NCI-H2107 treated with DMSO at 0.1 percent for 48 hours (cell line): ENCODE measurements around the gene TAF1C.
"Not testable (repeated sequence)": the region's sequence is repeated elsewhere in the genome, so short reads cannot be mapped to it uniquely, and the experiment has no call there.

Experiments
- DNase-seq: peaks from one replicate; lab custom pipeline; 2025; ENCODE audit not compliant: unreplicated experiment; lab: John Stamatoyannopoulos, UW

Gene TAF1C

DNA sequence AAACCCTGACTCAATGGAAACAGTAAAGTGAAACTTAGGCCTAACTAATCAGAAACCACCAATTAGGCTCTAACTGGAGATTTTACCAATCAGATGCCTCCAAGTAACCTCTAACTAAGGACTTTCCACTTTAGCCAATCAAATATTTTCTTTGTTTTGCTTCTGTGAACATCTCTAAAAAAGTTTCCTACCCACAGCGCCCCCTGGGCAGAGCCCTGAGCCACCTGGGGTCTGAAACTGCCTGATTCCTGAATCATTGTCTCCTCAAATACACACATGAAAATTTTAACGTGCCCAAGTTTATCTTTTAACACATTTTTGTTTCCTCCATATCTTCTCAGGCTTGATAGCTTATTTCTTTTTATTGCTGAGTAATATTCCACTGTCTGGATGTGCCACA, 23.1 kb upstream of the TAF1C start:
- no peak for DNase-seq

DNA sequence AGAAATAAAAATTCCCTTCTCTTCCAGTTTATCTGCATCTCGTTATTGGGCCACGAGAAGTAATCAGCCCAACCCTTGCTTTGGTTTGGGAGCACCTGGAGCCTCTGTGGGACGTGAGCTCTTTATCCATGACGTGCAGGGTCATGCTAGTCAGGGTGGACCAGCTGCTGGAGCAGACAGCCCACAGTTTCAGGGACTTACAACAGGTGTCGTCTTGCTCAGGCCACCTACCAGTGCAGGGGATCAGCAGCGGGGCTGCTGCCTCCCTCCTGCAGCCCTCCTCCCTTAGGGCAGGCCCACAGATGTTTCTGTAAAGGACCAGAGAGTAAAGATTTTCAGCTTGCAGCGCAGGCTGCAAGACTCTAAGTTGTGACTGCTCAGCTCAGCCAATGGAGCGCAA, 21.0 kb upstream of the TAF1C start:
- no peak for DNase-seq

GRCh38 chr16:84207251-84207650, 20.4 kb upstream of the TAF1C start:
- no peak for DNase-seq

- DNase-seq = no peak
Measured at GRCh38 chr16:84205976-84206691, 19.3 kb upstream of the TAF1C start.

DNA sequence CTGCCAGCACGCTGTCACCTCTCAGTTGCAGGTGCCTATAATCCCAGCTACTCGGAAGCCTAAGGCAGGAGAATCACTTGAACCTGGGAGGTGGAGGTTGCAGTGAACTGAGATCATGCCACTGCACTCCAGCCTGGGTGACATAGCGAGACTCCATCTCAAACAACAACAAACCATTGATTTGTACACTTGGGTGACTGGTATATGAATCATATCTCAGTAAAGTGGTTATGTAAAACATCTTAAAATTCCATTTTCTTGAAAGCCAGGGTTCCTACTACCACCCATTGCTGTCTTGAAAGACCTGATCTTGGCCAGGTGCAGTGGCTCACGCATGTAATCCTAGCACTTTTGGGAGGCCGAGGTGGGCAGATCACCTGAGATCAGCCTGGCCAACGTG, 18.3 kb upstream of the TAF1C start:
- DNase-seq = not testable (repeated sequence)

- DNase-seq = not testable (repeated sequence)
Measured at GRCh38 chr16:84204551-84204950, 17.7 kb upstream of the TAF1C start.

DNA sequence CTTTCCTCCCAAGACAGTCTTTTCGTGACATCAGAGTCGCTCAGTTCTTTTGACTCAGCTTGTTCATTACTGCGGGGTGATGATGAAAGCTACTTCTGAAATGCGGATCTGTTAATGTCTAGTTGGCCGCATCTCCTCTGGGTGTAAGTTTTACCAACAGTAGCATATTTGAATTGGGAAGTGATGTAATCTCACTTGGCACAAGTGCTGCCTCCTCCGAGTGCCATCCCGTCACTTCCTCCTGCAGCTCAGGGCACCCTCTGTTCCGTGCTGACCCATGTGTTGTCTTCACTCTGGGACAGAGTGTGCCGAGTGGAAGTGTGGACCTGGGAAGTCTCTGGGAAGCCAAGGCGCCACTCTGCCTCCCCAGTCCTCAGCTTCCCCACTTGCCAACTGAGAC, 13.0 kb upstream of the TAF1C start:
- DNase-seq = no peak

DNA sequence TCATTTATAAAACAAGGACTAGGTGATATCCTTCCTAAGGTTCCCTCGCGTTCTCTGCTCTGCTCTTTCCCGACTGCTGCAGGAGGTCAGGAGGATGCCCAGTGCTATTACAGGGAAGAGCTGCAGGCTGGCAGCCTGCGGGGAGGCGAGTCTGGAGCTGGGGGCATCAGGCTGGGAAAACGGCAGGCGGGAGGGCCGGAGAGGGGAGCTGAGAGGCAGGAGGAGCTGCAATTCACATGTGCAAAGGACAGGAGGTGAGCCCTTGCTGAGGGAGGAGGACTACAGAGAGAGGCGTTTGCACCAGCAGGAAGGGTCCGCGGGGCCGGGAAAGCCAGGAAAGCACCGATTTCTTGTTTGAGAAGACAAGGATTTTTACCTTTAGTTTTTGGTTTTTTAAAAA, 12.2 kb upstream of the TAF1C start:
- DNase-seq = no peak

- no peak for DNase-seq
Measured at GRCh38 chr16:84198401-84198800, 11.5 kb upstream of the TAF1C start.

DNA sequence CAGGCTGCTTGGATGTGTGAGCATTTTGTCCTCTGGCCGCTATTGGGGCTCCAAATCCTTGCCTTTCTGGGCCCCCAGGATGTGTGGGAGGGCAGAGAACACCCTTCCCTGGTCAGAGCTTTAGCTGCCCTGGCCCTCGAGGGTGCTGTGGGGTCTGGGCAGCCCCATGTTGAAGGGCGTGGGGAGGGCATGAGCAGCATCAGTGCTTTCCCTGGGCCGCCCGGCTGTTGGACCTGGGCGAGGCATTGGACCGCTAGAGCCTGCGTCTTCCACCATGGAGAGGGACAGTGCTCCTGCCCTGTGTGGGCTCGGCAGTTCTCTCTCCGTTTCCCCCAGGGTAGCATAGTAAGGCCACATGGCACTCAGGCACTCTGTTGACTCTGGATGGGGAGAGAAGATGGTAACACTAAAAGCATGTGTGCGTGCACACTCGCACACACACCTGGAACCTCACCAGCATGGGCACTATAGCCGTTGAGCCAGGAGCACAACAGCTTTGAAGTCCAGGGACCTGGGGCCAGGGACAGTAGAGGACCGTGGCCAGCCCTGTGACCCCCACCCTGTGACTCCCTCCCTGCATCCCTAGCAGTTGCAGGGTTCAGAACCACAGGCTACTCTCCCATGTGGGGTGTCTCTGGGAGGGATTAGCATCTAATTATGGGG, 10.7 kb upstream of the TAF1C start:
- no peak for DNase-seq

DNA sequence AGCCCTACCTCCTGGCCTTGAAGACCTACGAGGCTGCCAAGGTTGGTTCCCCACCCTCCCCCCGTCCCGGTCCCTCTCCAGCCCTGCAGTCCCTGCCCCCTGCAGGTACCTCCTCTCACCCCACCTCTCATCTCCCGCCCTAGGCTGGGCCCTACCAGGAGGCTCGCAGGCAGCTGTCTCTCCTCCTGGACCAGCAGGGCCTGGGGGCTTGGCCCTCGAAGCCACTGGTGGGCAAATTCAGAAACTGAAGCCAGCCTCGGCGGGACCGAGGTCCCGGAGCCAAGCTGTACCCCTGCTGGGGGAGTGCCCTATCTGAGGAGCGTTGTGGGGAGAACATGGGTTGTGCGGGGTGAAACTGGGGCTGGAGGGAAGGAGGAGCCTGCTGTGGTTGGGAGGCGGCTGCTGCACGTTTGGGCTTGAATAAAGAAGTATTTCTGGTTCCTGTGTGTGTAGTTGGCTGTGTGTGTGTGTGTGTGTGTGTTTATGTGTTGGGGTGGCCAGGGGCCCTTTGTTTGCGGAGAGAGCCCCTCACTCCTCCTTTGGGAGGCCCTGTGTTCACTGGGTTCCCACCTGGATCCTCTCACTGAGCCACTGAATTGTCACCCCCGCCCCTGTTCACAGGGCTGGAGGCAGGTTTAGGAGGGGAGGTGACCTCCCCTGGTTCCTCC, 10.0 kb upstream of the TAF1C start:
- DNase-seq = no peak

GRCh38 chr16:84196101-84196500, 9.2 kb upstream of the TAF1C start:
- no peak for DNase-seq

DNA sequence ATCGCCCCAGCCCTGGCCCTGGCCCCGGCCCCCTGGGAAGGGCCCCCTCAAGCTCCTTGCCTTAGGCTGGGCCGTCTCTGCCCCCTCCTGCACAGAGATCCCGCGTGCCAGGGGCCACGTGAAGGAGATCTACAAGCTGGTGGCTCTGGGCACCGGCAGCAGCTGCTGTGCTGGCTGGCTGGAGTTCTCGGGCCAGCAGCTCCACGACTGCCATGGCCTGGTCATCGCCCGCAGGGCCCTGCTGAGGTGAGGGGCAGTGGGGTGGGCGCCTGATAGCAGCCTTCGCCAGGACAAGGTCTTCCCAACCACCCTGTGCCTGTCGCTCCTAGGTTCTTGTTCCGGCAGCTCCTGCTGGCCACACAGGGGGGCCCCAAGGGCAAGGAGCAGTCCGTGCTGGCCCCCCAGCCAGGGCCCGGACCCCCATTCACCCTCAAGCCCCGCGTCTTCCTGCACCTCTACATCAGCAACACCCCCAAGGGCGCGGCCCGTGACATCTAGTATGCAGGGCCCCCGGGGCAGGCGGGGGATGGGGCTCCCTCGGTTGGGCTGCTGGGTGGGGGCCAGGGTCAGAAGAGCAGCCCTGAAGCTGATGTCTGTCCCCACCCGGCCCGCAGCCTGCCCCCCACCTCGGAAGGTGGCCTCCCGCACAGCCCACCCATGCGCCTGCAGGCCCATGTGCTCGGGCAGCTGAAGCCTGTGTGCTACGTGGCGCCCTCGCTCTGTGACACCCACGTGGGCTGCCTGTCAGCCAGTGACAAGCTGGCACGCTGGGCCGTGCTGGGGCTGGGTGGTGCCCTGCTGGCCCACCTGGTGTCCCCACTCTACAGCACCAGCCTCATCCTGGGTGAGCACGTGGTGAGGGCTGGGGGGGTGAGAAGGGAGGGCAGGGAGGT, 8.6 kb upstream of the TAF1C start:
- DNase-seq = no peak

- DNase-seq = peak; percentile 46
Measured at GRCh38 chr16:84194470-84195200, 7.8 kb upstream of the TAF1C start.

GRCh38 chr16:84194018-84194417, 7.2 kb upstream of the TAF1C start:
- no peak for DNase-seq

DNA sequence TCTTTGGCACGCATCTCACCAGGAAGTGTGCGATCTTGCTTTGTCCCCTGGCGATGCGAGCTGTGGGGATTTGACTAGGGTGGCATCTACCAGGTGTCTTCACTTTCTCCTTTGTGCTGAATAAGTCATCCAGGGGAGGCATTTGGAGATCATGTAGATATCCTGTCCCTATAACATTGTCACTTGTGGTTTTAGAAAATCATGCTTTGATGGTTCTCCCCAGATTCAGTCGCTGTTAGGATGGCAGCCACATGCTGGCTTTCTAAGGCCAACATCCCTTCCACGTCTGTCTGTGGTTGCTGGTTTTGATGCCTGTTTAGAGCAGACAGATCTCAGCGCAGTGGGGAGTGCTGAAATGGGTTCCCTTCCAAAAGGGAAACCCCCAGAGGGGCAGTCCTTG, 6.6 kb upstream of the TAF1C start:
- no peak for DNase-seq

DNA sequence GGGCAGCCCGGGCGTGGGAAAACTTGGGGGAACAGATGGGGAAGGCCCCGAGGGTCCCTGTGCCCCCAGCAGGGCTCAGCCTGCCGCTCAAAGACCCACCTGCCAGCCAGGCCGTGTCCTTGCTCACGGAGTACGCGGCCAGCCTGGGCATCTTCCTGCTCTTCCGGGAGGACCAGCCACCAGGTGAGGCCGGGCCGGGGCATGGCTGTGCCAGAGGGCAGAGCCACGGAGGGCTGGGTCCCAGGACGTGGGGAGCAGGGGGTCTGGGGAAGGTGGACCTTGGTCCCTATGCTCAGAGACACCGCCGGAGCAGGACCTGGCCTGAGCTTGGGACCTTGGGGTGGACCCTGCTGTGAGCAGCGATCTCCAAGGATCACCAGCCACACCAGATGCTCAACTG, 4.6 kb upstream of the TAF1C start:
- no peak for DNase-seq

DNA sequence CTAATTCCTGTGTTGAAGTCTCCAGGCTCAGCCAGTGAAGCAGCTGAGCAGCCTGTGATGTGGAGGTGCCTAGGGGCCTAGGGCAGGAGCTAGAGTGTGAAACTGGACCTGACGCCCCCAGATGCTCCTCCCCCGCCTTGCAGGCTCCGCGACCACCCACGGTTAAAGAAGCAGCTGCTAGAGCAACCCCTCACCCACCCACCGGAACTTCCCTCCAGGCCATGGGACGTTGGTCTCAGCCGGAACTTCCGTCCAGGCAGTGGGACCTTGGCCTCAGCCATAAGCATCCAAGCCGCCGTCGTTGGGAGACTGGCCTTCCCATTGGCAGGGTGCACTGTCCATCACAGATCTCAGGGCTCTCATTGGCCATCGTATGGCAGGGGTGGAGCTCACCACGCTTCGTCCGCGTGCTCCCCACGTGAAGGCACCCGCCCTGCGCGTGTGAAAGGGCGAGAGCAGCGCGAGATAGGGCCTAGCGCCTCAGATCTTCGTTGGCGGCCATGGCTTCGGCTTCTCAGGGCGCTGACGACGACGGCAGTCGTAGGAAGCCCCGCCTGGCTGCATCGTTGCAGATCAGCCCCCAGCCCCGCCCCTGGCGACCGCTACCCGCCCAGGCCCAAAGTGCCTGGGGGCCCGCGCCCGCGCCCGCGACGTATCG, 4.0 kb upstream of the TAF1C start, which contains the start of gene ADAD2:
ADAD2 (plus strand) TSS at position 427 of the 658 bp plus-strand sequence; CDS start at position 501, 74 bp downstream.
- DNase-seq = no peak

- no peak for DNase-seq
Measured at GRCh38 chr16:84184775-84185174, 2.1 kb downstream of the TAF1C start.
